Measurements from ENCODE around the gene FAM50A.

GRCh38 chrX:154399527-154400368 is 44.2 kb upstream of the FAM50A start:
- TF ChIP-seq POLR2A (IDR thresholded peaks at IDR 0.05): no peak
- no peak for TF ChIP-seq CTCF (IDR thresholded peaks at IDR 0.05)

All from heart left ventricle (tissue), 13 donors.